Measurements from ENCODE around the gene INO80.

GRCh38 chr15:40953713-40954074, 162.4 kb downstream of the INO80 start:
- TF ChIP-seq, protein P1, sequence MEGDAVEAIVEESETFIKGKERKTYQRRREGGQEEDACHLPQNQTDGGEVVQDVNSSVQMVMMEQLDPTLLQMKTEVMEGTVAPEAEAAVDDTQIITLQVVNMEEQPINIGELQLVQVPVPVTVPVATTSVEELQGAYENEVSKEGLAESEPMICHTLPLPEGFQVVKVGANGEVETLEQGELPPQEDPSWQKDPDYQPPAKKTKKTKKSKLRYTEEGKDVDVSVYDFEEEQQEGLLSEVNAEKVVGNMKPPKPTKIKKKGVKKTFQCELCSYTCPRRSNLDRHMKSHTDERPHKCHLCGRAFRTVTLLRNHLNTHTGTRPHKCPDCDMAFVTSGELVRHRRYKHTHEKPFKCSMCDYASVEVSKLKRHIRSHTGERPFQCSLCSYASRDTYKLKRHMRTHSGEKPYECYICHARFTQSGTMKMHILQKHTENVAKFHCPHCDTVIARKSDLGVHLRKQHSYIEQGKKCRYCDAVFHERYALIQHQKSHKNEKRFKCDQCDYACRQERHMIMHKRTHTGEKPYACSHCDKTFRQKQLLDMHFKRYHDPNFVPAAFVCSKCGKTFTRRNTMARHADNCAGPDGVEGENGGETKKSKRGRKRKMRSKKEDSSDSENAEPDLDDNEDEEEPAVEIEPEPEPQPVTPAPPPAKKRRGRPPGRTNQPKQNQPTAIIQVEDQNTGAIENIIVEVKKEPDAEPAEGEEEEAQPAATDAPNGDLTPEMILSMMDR (IDR thresholded peaks at IDR 0.05; ENCODE audit: extremely low read depth in 1 of 2, insufficient read depth in 1 of 2, low read depth in 1 of 2, low read length in 2 of 2) = no peak
- TF ChIP-seq FOS (IDR thresholded peaks at IDR 0.05; ENCODE audit: borderline replicate concordance, insufficient read depth, low read length) (no peak), POLR2A (IDR thresholded peaks at IDR 0.05; ENCODE audit: low read depth, low read length) (no peak), EZH2 (IDR thresholded peaks at IDR 0.05; ENCODE audit: borderline replicate concordance, low read depth, low read length, severe bottlenecking) (no peak), MAX (IDR thresholded peaks at IDR 0.05; ENCODE audit: insufficient read depth, insufficient read length) (no peak), MYC (IDR thresholded peaks at IDR 0.05; ENCODE audit: low read depth, low read length) (no peak), GATA2 (IDR thresholded peaks at IDR 0.05; ENCODE audit: insufficient read depth, insufficient read length, low read depth, low read length) (no peak)

All from endothelial cell of umbilical vein (primary cell).